Mesenchymal stem cell (in vitro differentiated cells and primary cell): ENCODE measurements around the gene CLTCL1. TPM values are rescaled to one million over a fixed set of nuclear protein-coding genes. Genes with fewer than 3 reads are reported as not detected.

Experiments
- DNase-seq: peaks from one replicate; pipeline ENCODE4 v3.0.0-alpha.2; 2013
- H2AFZ ChIP-seq: one replicate; pipeline ENCODE4 v1.6.1; 2013; ENCODE audit warnings: low read depth, mild to moderate bottlenecking, control low read depth, inconsistent platforms, low read length, moderate library complexity
- H2AK5ac ChIP-seq: 2 replicates; pipeline ENCODE4 v1.6.1; 2013; ENCODE audit warnings: low read length, moderate library complexity, mild to moderate bottlenecking, inconsistent platforms; ENCODE audit not compliant: severe bottlenecking
- H2BK120ac ChIP-seq: one replicate; pipeline ENCODE4 v1.6.1; 2013; ENCODE audit warnings: low read depth, mild to moderate bottlenecking, inconsistent platforms, low read length, moderate library complexity
- H2BK12ac ChIP-seq, 2 experiments: one replicate each; pipeline ENCODE4 v1.6.1; 2013; ENCODE audit warnings: inconsistent platforms in 2 of 2, low read length in 2 of 2, mild to moderate bottlenecking in 2 of 2, moderate library complexity in 2 of 2, control low read depth in 1 of 2
- H2BK15ac ChIP-seq: one replicate; pipeline ENCODE4 v1.6.1; 2013; ENCODE audit warnings: mild to moderate bottlenecking, low read depth, inconsistent platforms; ENCODE audit not compliant: poor library complexity, severe bottlenecking
- H2BK5ac ChIP-seq: 2 replicates; pipeline ENCODE4 v1.6.1; 2013; ENCODE audit warnings: low read depth, mild to moderate bottlenecking, low read length, control low read depth, inconsistent platforms; ENCODE audit not compliant: poor library complexity, severe bottlenecking
- H3K14ac ChIP-seq, 2 experiments: one replicate each; pipeline ENCODE4 v1.6.1; 2013; ENCODE audit warnings: inconsistent platforms in 2 of 2, low read length in 2 of 2, control low read depth in 1 of 2, mild to moderate bottlenecking in 1 of 2, moderate library complexity in 1 of 2
- H3K18ac ChIP-seq, 2 experiments: one replicate each; pipeline ENCODE4 v1.6.1; 2013; ENCODE audit warnings: inconsistent platforms in 2 of 2, low read length in 2 of 2, control low read depth in 1 of 2, low read depth in 1 of 2, mild to moderate bottlenecking in 1 of 2
- H3K23ac ChIP-seq, 2 experiments: one replicate each; pipeline ENCODE4 v1.6.1; 2013; ENCODE audit warnings: inconsistent platforms in 2 of 2, low read length in 2 of 2, mild to moderate bottlenecking in 2 of 2, moderate library complexity in 2 of 2, control low read depth in 1 of 2
- H3K27ac ChIP-seq: 2 replicates; pipeline ENCODE4 v1.5.1; 2013; ENCODE audit warnings: mild to moderate bottlenecking, moderate library complexity, low read length, control low read depth, inconsistent platforms; ENCODE audit not compliant: poor library complexity, severe bottlenecking
- H3K27me3 ChIP-seq, 2 experiments: 2 replicates each; pipeline versions ENCODE4 v1.6.1 to v1.7.0; 2013; ENCODE audit warnings: low read length in 2 of 2, mild to moderate bottlenecking in 2 of 2, moderate library complexity in 2 of 2, control low read depth in 1 of 2, inconsistent platforms in 1 of 2; ENCODE audit not compliant: control insufficient read depth in 1 of 2, insufficient read depth in 1 of 2
- H3K36me3 ChIP-seq, 2 experiments: 2 replicates each; pipeline versions ENCODE4 v1.6.1 to v1.7.0; 2013; ENCODE audit warnings: low read length in 2 of 2, control low read depth in 1 of 2, inconsistent platforms in 1 of 2, low read depth in 1 of 2, mild to moderate bottlenecking in 1 of 2; ENCODE audit not compliant: insufficient read depth in 2 of 2, control insufficient read depth in 1 of 2
- H3K4ac ChIP-seq, 2 experiments: one replicate each; pipeline ENCODE4 v1.6.1; 2013; ENCODE audit warnings: inconsistent platforms in 2 of 2, low read length in 2 of 2, mild to moderate bottlenecking in 2 of 2, moderate library complexity in 2 of 2, control low read depth in 1 of 2, low read depth in 1 of 2
- H3K4me1 ChIP-seq: 2 replicates; pipeline ENCODE4 v1.6.1; 2013; ENCODE audit warnings: low read depth, low read length, control low read depth; ENCODE audit not compliant: control insufficient read depth, insufficient read depth
- H3K4me2 ChIP-seq: 2 replicates; pipeline ENCODE4 v1.6.1; 2013; ENCODE audit warnings: low read length, mild to moderate bottlenecking, inconsistent platforms; ENCODE audit not compliant: poor library complexity, severe bottlenecking
- H3K4me3 ChIP-seq, 2 experiments: 2 replicates each; pipeline versions ENCODE4 v1.5.1 to v1.7.0; 2013; ENCODE audit warnings: low read length in 2 of 2, mild to moderate bottlenecking in 2 of 2, control low read depth in 1 of 2, low read depth in 1 of 2; ENCODE audit not compliant: insufficient read depth in 1 of 2
- H3K79me1 ChIP-seq: replicated peaks from 2 replicates; pipeline ENCODE4 v1.6.1; 2013; ENCODE audit warnings: mild to moderate bottlenecking, control low read depth, low read length, inconsistent platforms; ENCODE audit not compliant: poor library complexity, severe bottlenecking
- H3K9ac ChIP-seq: 2 replicates; pipeline ENCODE4 v1.7.0; 2013; ENCODE audit warnings: mild to moderate bottlenecking, low read length, moderate library complexity
- H3K9me3 ChIP-seq: 2 replicates; pipeline ENCODE4 v1.7.0; 2013; ENCODE audit warnings: mild to moderate bottlenecking, low read length; ENCODE audit not compliant: control insufficient read depth
- H4K8ac ChIP-seq: one replicate; pipeline ENCODE4 v1.6.1; 2013; ENCODE audit warnings: inconsistent platforms, mild to moderate bottlenecking, low read length, moderate library complexity
- H4K91ac ChIP-seq: one replicate; pipeline ENCODE4 v1.6.1; 2013; ENCODE audit warnings: mild to moderate bottlenecking, low read length, inconsistent platforms
- WGBS: methylation state at CpG from one replicate; pipeline ENCODE4 v1.1.7; 2013; ENCODE audit warnings: mixed read lengths; 5-methylcytosine and 5-hydroxymethylcytosine counted together
- small RNA-seq: library from polyadenylated mRNA; stranded (forward); fragments of <200 nt; extraction: miRNeasy Mini kit (QIAGEN cat#:217004); gene quantifications from one replicate; pipeline ENCODE3, GENCODE V24; 2013; ENCODE audit warnings: low read depth

CLTCL1 gene

GRCh38 chr22:19129871-19130270 lies 161.6 kb downstream of the CLTCL1 start:
- Histone ChIP-seq H4K91ac (no peak overlapping the region), H4K8ac (no peak overlapping the region), H3K18ac (no peak overlapping the region), H3K27ac (no peak overlapping the region), H2BK15ac (no peak overlapping the region), H3K4ac (no peak overlapping the region), H2AK5ac (no peak overlapping the region), H3K23ac (no peak overlapping the region), H2BK12ac (no peak overlapping the region), H3K14ac (no peak overlapping the region), H3K9ac (no peak overlapping the region), H2AFZ (no peak overlapping the region), H3K4me1 (no peaks in the 10 kb centered on the region), H3K4me2 (no peak overlapping the region), H3K4me3 (no peak overlapping the region), H3K79me1 (peaks cover 12% of the 10 kb centered on the region), H3K27me3 (peaks cover 0 to 4% of the 10 kb centered on the region in 2 experiments), H2BK5ac (no peak overlapping the region), H3K9me3 (no peaks in the 10 kb centered on the region), H3K36me3 (peaks cover 33 to 42% of the 10 kb centered on the region in 2 experiments), H2BK120ac (no peak overlapping the region)
- no peak for DNase-seq
- 92% methylated on average over 8 of the region's 8 CpGs for WGBS

Small RNAs within 50 kb of the gene (small RNA-seq; reads per million reads assigned to genes)
- gene AC000081.1 = not detected
- gene RF00398 = not detected
